GM23248 (cell line): Measurements from ENCODE around the gene MFSD11. TPM values are rescaled to one million over a fixed set of nuclear protein-coding genes. Genes with fewer than 3 reads are reported as not detected.
"Not testable (repeated sequence)": the region's sequence is repeated elsewhere in the genome, so short reads cannot be mapped to it uniquely, and the experiment has no call there.

Experiments
- DNase-seq: peaks from one replicate; pipeline ENCODE4 v3.0.0-alpha.2; 2015
- H2AFZ ChIP-seq: fragments of 200-600 bp; sonication (generic); 2 replicates; pipeline ENCODE4 v1.6.1; 2016; ENCODE audit warnings: antibody characterized with exemption
- H3F3A ChIP-seq: fragments of 200-600 bp; sonication (generic); 2 replicates; pipeline ENCODE4 v1.6.1; 2016; ENCODE audit warnings: mild to moderate bottlenecking, antibody characterized with exemption, mixed run types; ENCODE audit not compliant: insufficient read depth
- H3K27ac ChIP-seq: fragments of 200-600 bp; sonication (generic); 2 replicates; pipeline ENCODE4 v1.5.1; 2016; ENCODE audit warnings: mild to moderate bottlenecking
- H3K27me3 ChIP-seq: fragments of 200-600 bp; sonication (generic); replicated peaks from 2 replicates; pipeline ENCODE4 v1.6.1; 2016; ENCODE audit warnings: mild to moderate bottlenecking; ENCODE audit not compliant: insufficient read depth
- H3K36me3 ChIP-seq: fragments of 200-600 bp; sonication (generic); 2 replicates; pipeline ENCODE4 v1.6.1; 2016; ENCODE audit warnings: low read depth, mild to moderate bottlenecking
- H3K4me1 ChIP-seq: fragments of 200-600 bp; sonication (generic); 2 replicates; pipeline ENCODE4 v1.6.1; 2016; ENCODE audit warnings: mild to moderate bottlenecking; ENCODE audit not compliant: insufficient read depth
- H3K4me2 ChIP-seq: fragments of 200-600 bp; sonication (generic); one replicate; pipeline ENCODE4 v1.6.1; 2016; ENCODE audit warnings: mild to moderate bottlenecking; ENCODE audit not compliant: unreplicated experiment
- H3K4me3 ChIP-seq: fragments of 200-600 bp; sonication (generic); 2 replicates; pipeline ENCODE4 v1.5.1; 2016; ENCODE audit warnings: mild to moderate bottlenecking
- H3K79me2 ChIP-seq: fragments of 200-600 bp; sonication (generic); 2 replicates; pipeline ENCODE4 v1.6.1; 2016; ENCODE audit warnings: mild to moderate bottlenecking; ENCODE audit not compliant: insufficient read depth
- H3K9ac ChIP-seq: fragments of 200-600 bp; sonication (generic); 2 replicates; pipeline ENCODE4 v1.6.1; 2016; ENCODE audit warnings: mild to moderate bottlenecking
- H3K9me2 ChIP-seq: fragments of 200-600 bp; sonication (generic); 2 replicates; pipeline ENCODE4 v1.6.1; 2016; ENCODE audit warnings: mixed run types, mild to moderate bottlenecking, moderate library complexity; ENCODE audit not compliant: insufficient read depth
- H3K9me3 ChIP-seq: fragments of 200-600 bp; sonication (generic); one replicate; pipeline ENCODE4 v1.6.1; 2017; ENCODE audit warnings: low read depth
- H4K20me1 ChIP-seq: fragments of 200-600 bp; sonication (generic); 2 replicates; pipeline ENCODE4 v1.6.0; 2016; ENCODE audit not compliant: insufficient read depth
- EZH2 ChIP-seq: fragments of 200-600 bp; sonication (generic); IDR thresholded peaks from 2 replicates; pipeline ENCODE4 v1.6.1; 2018; ENCODE audit warnings: antibody characterized with exemption, mild to moderate bottlenecking; ENCODE audit not compliant: insufficient read depth, poor library complexity, severe bottlenecking
- EZH2phosphoT487 ChIP-seq: fragments of 200-600 bp; sonication (generic); IDR thresholded peaks from 2 replicates; pipeline ENCODE4 v1.6.1; 2018; ENCODE audit warnings: antibody characterized with exemption, moderate library complexity, mild to moderate bottlenecking, low read depth; ENCODE audit not compliant: insufficient read depth
- WGBS, 2 experiments: methylation state at CpG; one replicate each; pipeline ENCODE4 v1.1.6; 2015 to 2017; ENCODE audit warnings: low lambda C conversion rate in 2 of 2, low coverage in 1 of 2; ENCODE audit errors: missing lambda C conversion rate in 2 of 2; 5-methylcytosine and 5-hydroxymethylcytosine counted together
- in situ Hi-C: fragments of 300-500 bp; cut with MboI; formaldehyde crosslinking; loops from 2 replicates; pipeline ENCODE4 v1.15.0; 2020
- polyA plus RNA-seq: library from polyadenylated mRNA; unstranded; fragments of >200 nt; fragmentation: Nextera tagmentation; extraction: Ambion mirVana; gene quantifications from 2 replicates; pipeline ENCODE4 v1.2.1, GENCODE V29; 2016
- total RNA-seq: library from RNA; depleted of rRNA; stranded (reverse); fragments of >200 nt; shearing (Covaris generic); gene quantifications from 2 replicates; pipeline ENCODE4 v1.2.3, GENCODE V29; 2014

The MFSD11 gene
- total and polyA plus RNA-seq, 2 experiments from 2014 or later = 24.2 to 29.8 TPM

DNA sequence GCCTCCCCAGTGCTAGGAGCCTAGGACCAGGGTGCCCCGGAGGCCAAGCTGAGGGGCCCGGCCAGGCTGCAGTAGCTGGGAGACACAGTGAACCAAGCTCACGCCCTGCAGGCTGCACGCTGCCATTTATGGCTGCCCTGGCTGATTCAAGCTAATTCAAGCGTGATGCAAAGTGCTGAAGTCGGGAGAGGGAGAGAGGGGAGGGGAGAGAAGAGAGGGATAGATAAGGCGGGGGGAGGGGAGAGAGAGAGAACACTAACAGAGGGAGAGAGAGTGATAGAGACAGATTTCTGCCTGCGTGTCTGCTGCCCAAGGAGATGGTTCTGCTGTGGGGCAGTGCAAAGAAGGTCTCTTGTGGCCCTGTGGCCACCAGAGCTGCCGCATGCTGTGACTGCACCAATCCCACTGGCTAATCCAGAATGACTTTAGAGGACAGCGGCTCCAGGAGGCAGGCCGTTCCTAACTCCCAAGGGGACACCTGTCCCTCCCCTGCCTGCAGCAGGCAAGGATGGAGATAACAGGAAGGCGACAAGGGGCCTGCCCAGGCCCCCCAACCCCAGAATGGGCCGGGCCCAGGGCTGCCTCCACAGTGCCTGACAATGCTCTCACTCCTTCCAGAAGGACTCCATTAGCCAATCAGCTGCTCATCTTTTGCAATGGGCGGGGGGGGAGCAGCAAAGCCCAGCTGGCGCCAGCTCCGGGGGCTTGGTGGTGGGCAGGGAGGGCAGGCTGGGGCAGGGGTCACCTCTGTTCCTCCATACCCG lies 40.0 kb upstream of the MFSD11 start:
- Histone ChIP-seq H4K20me1 (no peaks in the 10 kb centered on the region; the same call in 1 of the 2 replicates), H3K79me2 (peaks cover 99% of the 10 kb centered on the region), H3K9me3 (no peaks in the 10 kb centered on the region), H3K36me3 (no peaks in the 10 kb centered on the region), H3K9me2 (no peaks in the 10 kb centered on the region), H3K27me3 (no peaks in the 10 kb centered on the region), H3K4me3 (no peak overlapping the region), H2AFZ (no peak overlapping the region), H3K9ac (peak overlapping the region; percentile 59), H3K27ac (peak overlapping the region; percentile 98), H3F3A (peaks cover 59% of the 10 kb centered on the region), H3K4me2 (peak overlapping the region; percentile 21), H3K4me1 (peaks cover 90% of the 10 kb centered on the region)
- DNase-seq = peak; percentile 63
- TF ChIP-seq EZH2 (no peak), EZH2phosphoT487 (no peak)
- in situ Hi-C loops = no loop called here
- 37 to 40% methylated on average over 14 to 16 of the region's 17 CpGs for WGBS, 2 experiments

DNA sequence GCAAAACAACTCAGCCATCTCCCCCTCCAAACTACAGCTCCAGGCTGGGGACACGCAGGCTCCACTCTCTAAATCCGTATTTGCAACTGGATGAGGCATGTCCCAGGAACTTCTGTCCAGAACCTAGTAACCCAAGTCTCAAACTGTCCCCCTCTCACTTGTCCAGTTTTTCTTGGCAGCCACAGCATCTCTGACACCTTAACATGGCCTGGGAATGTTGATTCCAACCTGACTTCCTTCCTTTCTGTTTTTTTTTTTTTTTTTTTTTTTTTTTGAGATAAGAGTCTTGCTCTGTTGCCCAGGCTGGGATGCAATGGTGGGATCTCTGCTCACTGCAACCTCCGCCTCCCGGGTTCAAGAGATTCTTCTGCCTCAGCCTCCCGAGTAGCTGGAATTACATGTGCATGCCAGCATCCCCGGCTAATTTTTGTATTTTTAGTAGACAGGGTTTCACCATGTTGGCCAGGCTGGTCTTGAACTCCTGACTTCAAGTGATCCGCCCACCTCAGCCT lies 39.4 kb upstream of the MFSD11 start:
- H4K20me1 ChIP-seq, H2AFZ ChIP-seq, H3K36me3 ChIP-seq, H3K4me2 ChIP-seq, H3K27me3 ChIP-seq, H3K4me3 ChIP-seq, H3K9me3 ChIP-seq, H3K9me2 ChIP-seq, in situ Hi-C loops, DNase-seq: not testable (repeated sequence)
- peak overlapping the region; percentile 98 for H3K27ac ChIP-seq
- H3K79me2 ChIP-seq = peaks cover 100% of the 10 kb centered on the region
- peak overlapping the region; percentile 59; the same call in 1 of the 2 replicates for H3K9ac ChIP-seq
- peaks cover 63% of the 10 kb centered on the region for H3F3A ChIP-seq
- peaks cover 84% of the 10 kb centered on the region for H3K4me1 ChIP-seq
- WGBS, 2 experiments = 76 to 80% methylated on average over 7 of the region's 7 CpGs

DNA sequence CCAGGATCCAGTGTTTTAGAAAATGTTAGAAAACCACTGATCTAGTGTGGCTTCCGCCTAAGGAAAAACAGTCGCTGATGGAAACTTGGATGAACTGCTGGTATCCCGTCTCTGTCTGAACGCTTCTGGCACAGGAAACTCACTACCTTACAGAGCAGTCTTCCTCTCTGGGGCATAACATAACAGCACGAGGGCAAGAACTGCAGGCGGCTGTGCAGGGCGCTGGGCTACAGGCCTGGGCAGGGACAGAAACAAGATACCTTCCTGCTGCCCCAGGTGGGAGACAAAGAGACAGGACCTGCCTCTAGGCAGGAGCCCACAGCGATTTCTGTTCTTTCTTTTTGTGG lies 37.7 kb upstream of the MFSD11 start:
- peak overlapping the region; percentile 67 for H3K4me3 ChIP-seq
- peaks cover 68% of the 10 kb centered on the region for H3K4me1 ChIP-seq
- peaks cover 100% of the 10 kb centered on the region for H3K79me2 ChIP-seq
- no peaks in the 10 kb centered on the region for H3K36me3 ChIP-seq
- H3F3A ChIP-seq = peaks cover 59% of the 10 kb centered on the region
- no peaks in the 10 kb centered on the region for H3K27me3 ChIP-seq
- TF ChIP-seq EZH2 (no peak), EZH2phosphoT487 (no peak)
- WGBS, 2 experiments = 12 to 13% methylated on average over 8 of the region's 8 CpGs
- in situ Hi-C loops = no loop called here
- DNase-seq = peak; percentile 52
- peak overlapping the region; percentile 86 for H3K9ac ChIP-seq
- no peaks in the 10 kb centered on the region for H3K9me3 ChIP-seq
- H4K20me1 ChIP-seq = no peaks in the 10 kb centered on the region; the same call in 1 of the 2 replicates
- peak overlapping the region; percentile 25; the same call in 1 of the 2 replicates for H2AFZ ChIP-seq
- H3K9me2 ChIP-seq = no peaks in the 10 kb centered on the region
- H3K4me2 ChIP-seq = peak overlapping the region; percentile 86
- peak overlapping the region; percentile 98 for H3K27ac ChIP-seq

DNA sequence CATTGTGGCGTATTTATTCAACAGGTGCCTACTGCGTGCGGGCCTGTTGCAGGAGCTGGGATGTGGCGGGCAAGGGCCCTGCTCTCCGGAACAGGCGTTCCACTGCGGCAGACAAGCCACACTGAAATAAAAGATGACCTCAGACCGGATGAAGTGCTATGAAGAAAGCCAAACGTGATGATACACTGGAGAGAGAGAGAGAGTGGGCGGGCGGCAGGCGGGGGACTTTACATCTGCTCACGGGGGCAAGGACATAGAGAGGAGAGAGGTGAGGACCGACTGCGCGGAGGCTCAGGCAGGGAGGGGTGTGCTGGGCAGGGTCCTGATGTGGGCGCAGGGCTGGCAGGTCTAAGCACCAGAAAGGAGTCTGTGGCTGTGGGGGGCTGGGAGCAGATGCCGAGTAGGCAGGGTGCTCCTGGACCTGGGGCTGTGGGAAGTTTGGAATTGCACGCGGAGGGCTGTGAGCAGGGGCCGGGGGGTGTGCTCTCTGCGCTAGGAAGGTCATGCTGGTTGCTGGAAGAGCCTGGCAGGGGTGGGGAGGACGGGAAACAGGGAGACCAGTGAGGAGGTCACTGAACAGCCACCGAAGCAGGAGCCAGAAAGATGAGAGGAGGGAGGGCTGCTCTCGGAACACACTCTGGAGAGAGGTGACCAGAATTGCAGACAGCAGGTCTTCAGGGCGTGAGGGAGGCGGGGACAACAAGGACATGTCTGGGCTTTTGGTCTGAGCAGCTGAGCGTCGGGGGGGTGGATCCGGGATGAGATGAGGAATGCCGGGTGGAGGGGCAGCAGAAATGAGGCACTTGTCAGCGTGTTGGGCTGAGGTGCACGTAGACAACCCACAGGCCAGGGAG lies 37.1 kb upstream of the MFSD11 start:
- peaks cover 54% of the 10 kb centered on the region for H3F3A ChIP-seq
- H3K4me1 ChIP-seq = peaks cover 63% of the 10 kb centered on the region
- H2AFZ ChIP-seq = peak overlapping the region; percentile 25; the same call in 1 of the 2 replicates
- no peaks in the 10 kb centered on the region for H3K9me2 ChIP-seq
- TF ChIP-seq EZH2 (no peak), EZH2phosphoT487 (no peak)
- H3K79me2 ChIP-seq = peaks cover 100% of the 10 kb centered on the region
- in situ Hi-C loops = no loop called here
- H3K9me3 ChIP-seq = no peaks in the 10 kb centered on the region
- peak overlapping the region; percentile 86 for H3K4me2 ChIP-seq
- no peaks in the 10 kb centered on the region for H3K27me3 ChIP-seq
- peak overlapping the region; percentile 98 for H3K27ac ChIP-seq
- WGBS, 2 experiments = 5 to 6% methylated on average over 30 to 33 of the region's 33 CpGs
- H3K36me3 ChIP-seq = no peaks in the 10 kb centered on the region
- peak; percentile 95 for DNase-seq
- peak overlapping the region; percentile 86 for H3K9ac ChIP-seq
- H4K20me1 ChIP-seq = no peaks in the 10 kb centered on the region; the same call in 1 of the 2 replicates
- peak overlapping the region; percentile 67 for H3K4me3 ChIP-seq
